K562 (cell line): ENCODE results near the gene ZFR2. TPM values are rescaled to one million over a fixed set of nuclear protein-coding genes. Genes with fewer than 3 reads are reported as not detected.
A peak's percentile ranks its signal among the peaks of the same experiment; 100 is the strongest.

Experiments
- ATAC-seq: fragments of 200-7000 bp; cut with Tn5 transposase; 3 replicates; pipeline ENCODE4 v1.9.1; 2020; ENCODE audit warnings: moderate library complexity
- BruUV-seq: library from RNA; stranded (reverse); fragments of 400-500 nt; replicated peaks from 2 replicates; lab custom pipeline; 2021; lab: Mats Ljungman, UMichigan
- CTCF ChIA-PET: fragments of 300-600 bp; formaldehyde crosslinking; extraction: SDS; loops from one replicate; lab custom pipeline; 2021; ENCODE audit warnings: low intra/inter-chr PET ratio; lab: Yijun Ruan, JAX
- POLR2A ChIA-PET: fragments of 300-600, 350-650 bp; sonication (Branson Sonifier 250); formaldehyde crosslinking; extraction: SDS; loops from one replicate; lab custom pipeline; 2021; ENCODE audit warnings: antibody characterized with exemption, inconsistent platforms; lab: Yijun Ruan, JAX
- DNase-seq, 4 experiments: peaks; one replicate each; pipeline versions ENCODE4 v3.0.0 to v3.0.0-alpha.2; 2011 to 2018; ENCODE audit warnings: low spot score in 3 of 4, mixed read lengths in 3 of 4; ENCODE audit errors: extremely low read depth in 1 of 4
- FAIRE-seq: peaks from 2 replicates; lab custom pipeline; 2011; peaks lifted over from hg19 to GRCh38; lab: Jason Lieb, UNC
- H2AFZ ChIP-seq: 2 replicates; pipeline ENCODE4 v1.6.0; 2011; ENCODE audit warnings: low read depth, low read length, control low read depth, inconsistent platforms
- H3K27ac ChIP-seq: fragments of 200-600 bp; 3 replicates; pipeline ENCODE4 v1.8.0; 2011; ENCODE audit warnings: low read depth, mild to moderate bottlenecking, control low read depth, inconsistent platforms, low read length, moderate library complexity, mixed read lengths; ENCODE audit errors: extremely low read depth
- H3K27me3 ChIP-seq, 2 experiments: fragments of 300-600 bp in 1 of 2; 2 replicates in 1 of 2; 3 replicates in 1 of 2; pipeline versions ENCODE4 v1.6.0 to v1.8.0; 2011; ENCODE audit warnings: inconsistent platforms in 2 of 2, low read length in 2 of 2, mild to moderate bottlenecking in 1 of 2, mixed read lengths in 1 of 2, moderate library complexity in 1 of 2; ENCODE audit not compliant: control insufficient read depth in 2 of 2, insufficient read depth in 2 of 2
- H3K36me3 ChIP-seq: fragments of 300-600 bp; 3 replicates; pipeline ENCODE4 v1.8.0; 2011; ENCODE audit warnings: mild to moderate bottlenecking, low read length, inconsistent platforms; ENCODE audit not compliant: control insufficient read depth, insufficient read depth
- H3K4me1 ChIP-seq, 2 experiments: fragments of 200-600 bp in 1 of 2; replicated peaks in 1 of 2; 2 replicates in 1 of 2; 3 replicates in 1 of 2; pipeline versions ENCODE4 v1.5.1 to v1.8.0; 2011; ENCODE audit warnings: inconsistent platforms in 2 of 2, low read length in 2 of 2, mild to moderate bottlenecking in 1 of 2, mixed read lengths in 1 of 2, moderate library complexity in 1 of 2; ENCODE audit not compliant: control insufficient read depth in 2 of 2, insufficient read depth in 2 of 2
- H3K4me2 ChIP-seq: 2 replicates; pipeline ENCODE4 v1.6.1; 2011; ENCODE audit warnings: low read length, control low read depth, inconsistent platforms, mixed read lengths; ENCODE audit not compliant: insufficient read depth
- H3K4me3 ChIP-seq: fragments of 200-600 bp; sonication (generic), shearing (Covaris generic); 2 replicates; pipeline ENCODE4 v1.5.1; 2016; ENCODE audit warnings: control low read depth, inconsistent platforms
- H3K79me2 ChIP-seq: fragments of 200-600 bp; 3 replicates; pipeline ENCODE4 v1.8.0; 2011; ENCODE audit warnings: low read length, inconsistent platforms; ENCODE audit not compliant: control insufficient read depth, insufficient read depth
- H3K9ac ChIP-seq, 2 experiments: 2 replicates each; pipeline versions ENCODE4 v1.6.0 to v1.6.1; 2011; ENCODE audit warnings: low read depth in 2 of 2, low read length in 2 of 2, control low read depth in 1 of 2, inconsistent platforms in 1 of 2, mild to moderate bottlenecking in 1 of 2, mixed read lengths in 1 of 2; ENCODE audit not compliant: insufficient read depth in 1 of 2
- H3K9me1 ChIP-seq: one replicate; pipeline ENCODE4 v1.6.0; 2011; ENCODE audit warnings: inconsistent platforms, mild to moderate bottlenecking, low read length, moderate library complexity; ENCODE audit not compliant: control insufficient read depth, insufficient read depth
- H3K9me3 ChIP-seq: replicated peaks from 2 replicates; pipeline ENCODE4 v1.5.1; 2011; ENCODE audit warnings: low read depth, low read length, inconsistent platforms; ENCODE audit not compliant: control insufficient read depth, insufficient read depth
- H4K20me1 ChIP-seq: replicated peaks from 2 replicates; pipeline ENCODE4 v1.6.1; 2011; ENCODE audit warnings: low read length, inconsistent platforms, mixed read lengths; ENCODE audit not compliant: control insufficient read depth, insufficient read depth
- CHCHD3 ChIP-seq: fragments of 250-450 bp; sonication (Bioruptor Pico); IDR thresholded peaks from 2 replicates; pipeline ENCODE4 v2.1.2; 2022; ENCODE audit warnings: mild to moderate bottlenecking
- CHD2 ChIP-seq: IDR thresholded peaks from 2 replicates; pipeline ENCODE4 v1.6.1; 2011; ENCODE audit warnings: low read depth, low read length
- CREM ChIP-seq: IDR thresholded peaks from 2 replicates; pipeline ENCODE4 v1.6.1; 2014; ENCODE audit warnings: antibody characterized with exemption, low read depth
- CXXC5 ChIP-seq: fragments of 250-450 bp; sonication (Bioruptor Pico); IDR thresholded peaks from 2 replicates; pipeline ENCODE4 v1.8.0; 2022; ENCODE audit warnings: inconsistent platforms, mild to moderate bottlenecking, moderate library complexity
- ESRRA ChIP-seq: fragments of 450-650 bp; IDR thresholded peaks from 2 replicates; pipeline ENCODE4 v1.6.1; 2014; ENCODE audit warnings: low read depth, mild to moderate bottlenecking, moderate library complexity, borderline replicate concordance
- HMGN3 ChIP-seq: IDR thresholded peaks from 2 replicates; pipeline ENCODE4 v1.6.1; 2011; ENCODE audit warnings: borderline replicate concordance, low read depth, mild to moderate bottlenecking, mixed read lengths, low read length; ENCODE audit not compliant: insufficient read length; ENCODE audit errors: extremely low read depth
- HNRNPLL ChIP-seq: fragments of 200-400 bp; formaldehyde crosslinking; IDR thresholded peaks from 2 replicates; pipeline ENCODE4 v1.6.1; 2017; ENCODE audit warnings: low read length, low read depth, mild to moderate bottlenecking; ENCODE audit not compliant: poor library complexity, severe bottlenecking
- KAT8 ChIP-seq: fragments of 450-650 bp; IDR thresholded peaks from 2 replicates; pipeline ENCODE4 v1.6.1; 2016; ENCODE audit warnings: low read depth, mild to moderate bottlenecking
- MCM7 ChIP-seq, 2 experiments: fragments of 450-650 bp; IDR thresholded peaks; 2 replicates each; pipeline ENCODE4 v1.6.1; 2016 to 2018
- MIER1 ChIP-seq: fragments of 450-650 bp; IDR thresholded peaks from 2 replicates; pipeline ENCODE4 v1.6.1; 2016; ENCODE audit warnings: antibody characterized with exemption, mild to moderate bottlenecking, low read depth
- RAD21 ChIP-seq, 2 experiments: fragments of 250-450 bp in 1 of 2; fragments of 450-650 bp in 1 of 2; sonication (Bioruptor Pico) in 1 of 2; formaldehyde crosslinking in 1 of 2; IDR thresholded peaks in 1 of 2; conservative IDR thresholded peaks in 1 of 2; 2 replicates each; pipeline versions ENCODE4 v1.4.0 to v1.8.0; 2020 to 2022; ENCODE audit warnings: mild to moderate bottlenecking in 2 of 2, moderate library complexity in 1 of 2
- TAF7 ChIP-seq: fragments of 450-650 bp; IDR thresholded peaks from 2 replicates; pipeline ENCODE4 v1.6.1; 2016; ENCODE audit warnings: missing genetic modification characterization, missing compliant biosample characterization
- YY1 ChIP-seq, 3 experiments: IDR thresholded peaks; 2 replicates each; pipeline ENCODE4 v1.6.1; 2011; ENCODE audit warnings: low read length in 2 of 3, mild to moderate bottlenecking in 2 of 3, moderate library complexity in 2 of 3, borderline replicate concordance in 1 of 3, control low read depth in 1 of 3, low read depth in 1 of 3; ENCODE audit not compliant: insufficient read depth in 3 of 3, insufficient replicate concordance in 2 of 3, control insufficient read depth in 1 of 3, insufficient read length in 1 of 3; ENCODE audit errors: extremely low read depth in 1 of 3
- ZBTB7A ChIP-seq: IDR thresholded peaks from 2 replicates; pipeline ENCODE4 v1.6.1; 2011; ENCODE audit warnings: low read depth, mild to moderate bottlenecking, low read length, moderate library complexity, borderline replicate concordance; ENCODE audit not compliant: control insufficient read depth
- ZNF3 ChIP-seq: fragments of 250-450 bp; sonication (Bioruptor Pico); IDR thresholded peaks from 2 replicates; pipeline ENCODE4 v1.5.0; 2021; ENCODE audit warnings: mild to moderate bottlenecking, moderate library complexity
- ZNF79 ChIP-seq: fragments of 250-450 bp; sonication (Bioruptor Pico); IDR thresholded peaks from 2 replicates; pipeline ENCODE4 v1.4.0; 2020; ENCODE audit warnings: low read depth, mild to moderate bottlenecking, moderate library complexity
- WGBS: fragments of 100-300 bp; shearing (Covaris generic); methylation state at CpG from one replicate; pipeline ENCODE4 v1.1.6; 2016; ENCODE audit warnings: low coverage, mixed read lengths; ENCODE audit not compliant: insufficient coverage; ENCODE audit errors: missing lambda C conversion rate; 5-methylcytosine and 5-hydroxymethylcytosine counted together
- in situ Hi-C: fragments of 300-500 bp; cut with MboI; formaldehyde crosslinking; loops from 4 replicates; pipeline ENCODE4 v1.15.0; 2018; ENCODE audit warnings: inconsistent platforms, mixed read lengths
- intact Hi-C: fragments of 100-400 bp; cut with micrococcal nuclease; formaldehyde crosslinking; loops from 2 replicates; pipeline ENCODE4 v1.14.2; 2022
- polyA plus RNA-seq, 8 experiments: library from polyadenylated mRNA; depleted of rRNA in 4 of 8; stranded (reverse) in 5 of 8; unstranded in 3 of 8; fragments of >200 nt; fragmentation: Nextera tagmentation in 2 of 8; fragmentation: Illumina TruSeq in 1 of 8; extraction: Ambion mirVana in 2 of 8; extraction: Trizol in 1 of 8; gene quantifications; 2 replicates each; pipeline versions ENCODE4 v1.2.1 to v1.2.3, GENCODE V29; 2011 to 2014; ENCODE audit warnings: inconsistent platforms in 1 of 8, missing spikeins in 1 of 8
- total RNA-seq, 7 experiments: library from RNA; depleted of rRNA in 6 of 7; stranded (reverse); fragments of >200 nt in 6 of 7; fragmentation: Illumina TruSeq in 2 of 7; extraction: Trizol in 2 of 7; gene quantifications; 2 replicates each; pipeline versions ENCODE4 v1.2.1 to v1.2.3, GENCODE V29; 2011 to 2021; ENCODE audit warnings: low replicate concordance in 1 of 7
- TF ChIP-seq, protein P1 (sequence below): sonication (generic); formaldehyde crosslinking; IDR thresholded peaks from 2 replicates; pipeline ENCODE4 v1.8.1; 2023; ENCODE audit warnings: mild to moderate bottlenecking, missing genetic modification reagents

ZFR2 gene
- total and polyA plus RNA-seq, 9 of the 15 experiments (the other 6 are each of a cell fraction or from before 2014, with no cell fraction given) = 0.03 to 0.59 (median 0.07) TPM; not detected in 6

- ATAC-seq = peak; percentile 94
- H3K4me2 ChIP-seq = peak overlapping the region; percentile 56
- no TSS peak for BruUV-seq
- peak; percentile 70 to 88 for TF ChIP-seq RAD21 (CRISPR knock-in tag; conservative IDR thresholded peaks at IDR 0.05 in 1 of 2, IDR thresholded peaks at IDR 0.05 in 1 of 2)
- TF ChIP-seq TAF7 = no peak
- no peak for TF ChIP-seq ZNF79 (CRISPR knock-in tag)
- TF ChIP-seq ZBTB7A = 0 out of 2 replicates have a peak, but pooled peaks have one; percentile 12
- no peak for TF ChIP-seq KAT8
- TF ChIP-seq, protein P1, sequence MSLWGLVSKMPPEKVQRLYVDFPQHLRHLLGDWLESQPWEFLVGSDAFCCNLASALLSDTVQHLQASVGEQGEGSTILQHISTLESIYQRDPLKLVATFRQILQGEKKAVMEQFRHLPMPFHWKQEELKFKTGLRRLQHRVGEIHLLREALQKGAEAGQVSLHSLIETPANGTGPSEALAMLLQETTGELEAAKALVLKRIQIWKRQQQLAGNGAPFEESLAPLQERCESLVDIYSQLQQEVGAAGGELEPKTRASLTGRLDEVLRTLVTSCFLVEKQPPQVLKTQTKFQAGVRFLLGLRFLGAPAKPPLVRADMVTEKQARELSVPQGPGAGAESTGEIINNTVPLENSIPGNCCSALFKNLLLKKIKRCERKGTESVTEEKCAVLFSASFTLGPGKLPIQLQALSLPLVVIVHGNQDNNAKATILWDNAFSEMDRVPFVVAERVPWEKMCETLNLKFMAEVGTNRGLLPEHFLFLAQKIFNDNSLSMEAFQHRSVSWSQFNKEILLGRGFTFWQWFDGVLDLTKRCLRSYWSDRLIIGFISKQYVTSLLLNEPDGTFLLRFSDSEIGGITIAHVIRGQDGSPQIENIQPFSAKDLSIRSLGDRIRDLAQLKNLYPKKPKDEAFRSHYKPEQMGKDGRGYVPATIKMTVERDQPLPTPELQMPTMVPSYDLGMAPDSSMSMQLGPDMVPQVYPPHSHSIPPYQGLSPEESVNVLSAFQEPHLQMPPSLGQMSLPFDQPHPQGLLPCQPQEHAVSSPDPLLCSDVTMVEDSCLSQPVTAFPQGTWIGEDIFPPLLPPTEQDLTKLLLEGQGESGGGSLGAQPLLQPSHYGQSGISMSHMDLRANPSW (CRISPR knock-in tag) = no peak
- 0 out of 2 replicates have a peak, but pooled peaks have one; percentile 7 for TF ChIP-seq CXXC5 (CRISPR knock-in tag)
- 0 out of 2 replicates have a peak, but pooled peaks have one; percentile 8 for TF ChIP-seq ESRRA
- peak; percentile 37; the same call in 1 of the 2 replicates for TF ChIP-seq CREM
- TF ChIP-seq CHCHD3 = no peak
- TF ChIP-seq ZNF3 (CRISPR knock-in tag) = no peak
- TF ChIP-seq MIER1 = no peak
- TF ChIP-seq HNRNPLL = no peak
- no peak for TF ChIP-seq HMGN3
- TF ChIP-seq CHD2 = no peak
- TF ChIP-seq YY1 (IDR thresholded peaks at IDR 0.05; ENCODE audit: borderline replicate concordance in 1 of 3, control insufficient read depth in 1 of 3, extremely low read depth in 1 of 3, insufficient read depth in 3 of 3, insufficient read length in 1 of 3, insufficient replicate concordance in 2 of 3, low read depth in 1 of 3, low read length in 2 of 3) = peak in 1 of 3 experiments; percentile 15
- TF ChIP-seq MCM7 (IDR thresholded peaks at IDR 0.05) = no peak
These were observed 19.7 kb downstream of the ZFR2 start for GRCh38 chr19:3849092-3849491.

More at GRCh38 chr19:3849092-3849491, 19.7 kb downstream of the ZFR2 start:
- Histone ChIP-seq H2AFZ (peak overlapping the region; percentile 96), H4K20me1 (no peaks in the 10 kb centered on the region; the same call in 1 of the 2 replicates), H3K36me3 (no peaks in the 10 kb centered on the region), H3K79me2 (no peaks in the 10 kb centered on the region), H3K27ac (no peak overlapping the region), H3K4me3 (no peak overlapping the region), H3K9me1 (no peaks in the 10 kb centered on the region), H3K27me3 (no peaks in the 10 kb centered on the region), H3K9me3 (no peaks in the 10 kb centered on the region), H3K9ac (peak overlapping the region in 1 of 2 experiments; percentile 74; a peak in 2 of 4 replicates), H3K4me1 (peaks cover 18 to 32% of the 10 kb centered on the region in 2 experiments; a peak in 4 of 5 replicates)
- DNase-seq (peak; percentile 78 to 82 (median 81)), FAIRE-seq (peak; percentile 88)
- 1% methylated on average over 5 of the region's 5 CpGs for WGBS
- POLR2A ChIA-PET = interaction anchor here (0.5 to 1.0 kb wide), 9 partner anchors 12 to 1871 kb away, joined by 3 to 5 read pairs (median 3); partner anchors contain the start of genes CATSPERD and LONP1
- CTCF ChIA-PET = interaction anchor here (0.6 to 0.9 kb wide), 5 partner anchors 85 to 1201 kb away, joined by 3 to 4 read pairs (median 3); no protein-coding TSS in a partner anchor
- intact Hi-C loops = loop anchor here (5.0 to 10.0 kb wide), 2 partner anchors 64 to 127 kb away; partner anchors contain the start of gene MATK
- in situ Hi-C loops = loop anchor here (5.0 kb wide), 1 partner anchor 192 kb away; no protein-coding TSS in a partner anchor
